Transverse colon (tissue), 4 donors: ENCODE data around the gene PPM1K.

Experiments used
- CTCF ChIP-seq, 5 experiments: fragments of 200-600 bp in 3 of 5; fragments of 450-650 bp in 2 of 5; sonication (generic) in 3 of 5; IDR thresholded peaks; 1 replicate in 2 of 5; 2 replicates in 3 of 5; pipeline ENCODE4 v1.5.1; 2016 to 2017; ENCODE audit warnings: antibody characterized with exemption in 5 of 5, inconsistent platforms in 3 of 5, mild to moderate bottlenecking in 2 of 5, moderate library complexity in 1 of 5
- EP300 ChIP-seq: sonication (generic); formaldehyde crosslinking; IDR thresholded peaks from one replicate; pipeline ENCODE4 v1.6.1; 2017; ENCODE audit warnings: antibody characterized with exemption, low read depth
- POLR2A ChIP-seq: fragments of 450-650 bp; IDR thresholded peaks from one replicate; pipeline ENCODE4 v1.6.1; 2016; ENCODE audit warnings: antibody characterized with exemption, mild to moderate bottlenecking, moderate library complexity
- POLR2AphosphoS5 ChIP-seq, 3 donors: sonication (generic); formaldehyde crosslinking; IDR thresholded peaks; one replicate each; pipeline ENCODE4 v1.6.1; 2016; ENCODE audit warnings: antibody characterized with exemption in 3 of 3

DNA sequence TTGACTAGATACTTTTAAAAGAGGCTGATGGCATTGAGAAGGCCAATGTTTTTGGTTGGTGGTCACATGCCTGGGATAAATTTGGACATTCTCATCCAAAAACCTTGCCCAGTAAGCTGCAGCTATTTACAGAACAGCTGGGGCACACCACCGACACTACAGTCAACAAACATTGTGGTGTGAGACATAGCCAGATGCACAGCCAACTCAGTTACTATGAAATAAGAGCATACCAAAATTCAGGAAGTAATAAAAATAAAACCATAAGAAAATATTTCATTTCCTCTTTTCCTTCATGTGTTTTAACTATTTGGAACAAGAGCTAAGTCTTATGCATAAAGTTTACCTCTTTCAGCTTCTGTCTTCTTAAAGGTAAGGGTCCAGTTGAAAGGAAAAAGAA lies 8.8 kb downstream of the PPM1K start:
- TF ChIP-seq CTCF (IDR thresholded peaks at IDR 0.05) (no peak), POLR2AphosphoS5 (IDR thresholded peaks at IDR 0.05) (no peak), POLR2A (no peak), EP300 (no peak)
